A549 treated with AZD2906 at 1 μM for 4 hours (cell line): Measurements from ENCODE around the gene GAST. TPM values are rescaled to one million over a fixed set of nuclear protein-coding genes. Genes with fewer than 3 reads are reported as not detected.

Experiments
- total RNA-seq: library from RNA; stranded (reverse); fragments of 200-300 nt; extraction: Qiagen RNA extraction; gene quantifications from 5 replicates; pipeline ENCODE4 v1.2.3, GENCODE V29; 2022

The GAST gene
- 0.17 TPM in 1 of 5 replicates, not detected in the others for total RNA-seq

GRCh38 chr17:41711669-41712400 lies at the start of gene GAST:
Gene GAST, plus strand, starts transcription at chr17:41712331. Its CDS starts 3,106 bp downstream, at chr17:41715437.

GRCh38 chr17:41688641-41689496 lies 23.3 kb upstream of the GAST start, which contains the start of gene EIF1:
Gene EIF1, plus strand, starts transcription at chr17:41688885. Its CDS starts 154 bp downstream, at chr17:41689039.

GRCh38 chr17:41734139-41734948 lies 22.2 kb downstream of the GAST start, which contains the start of gene HAP1:
Gene HAP1, minus strand, starts transcription at chr17:41734643. Its CDS starts 9 bp downstream, at chr17:41734634.

Other genes with a start within 250 kb of the GAST start
- 0.06 to 0.09 TPM (median 0.08 TPM) in 3 of 5 replicates, not detected in the others for gene KRT32, start 244.9 kb upstream of the GAST start, total RNA-seq
- gene KRT35, start 231.2 kb upstream of the GAST start, total RNA-seq, result not detected in 5 replicates
- gene KRT36, start 222.4 kb upstream of the GAST start, total RNA-seq, result 0.05 TPM in 1 of 5 replicates, not detected in the others
- gene KRT13, start 206.7 kb upstream of the GAST start, total RNA-seq, result 0.10 to 0.35 TPM (median 0.26 TPM) in 4 of 5 replicates, not detected in the other
- 2.3 to 3.5 TPM (median 2.5 TPM) in 5 replicates for gene KRT15, start 193.4 kb upstream of the GAST start, total RNA-seq
- gene KRT19, start 184.0 kb upstream of the GAST start, total RNA-seq, result 38.8 to 54.9 TPM (median 45.7 TPM) in 5 replicates
- gene KRT9, start 140.3 kb upstream of the GAST start, total RNA-seq, result not detected in 5 replicates
- 0.07 to 0.11 TPM (median 0.08 TPM) in 4 of 5 replicates, not detected in the other for gene KRT14, start 125.4 kb upstream of the GAST start, total RNA-seq
- gene KRT16, start 99.6 kb upstream of the GAST start, total RNA-seq, result 0.94 to 1.6 TPM (median 1.6 TPM) in 5 replicates
- gene KRT17, start 87.8 kb upstream of the GAST start, total RNA-seq, result 0.66 to 1.3 TPM (median 1.00 TPM) in 5 replicates
- 1,199 to 1,525 TPM (median 1,311 TPM) in 5 replicates for gene EIF1, start 23.4 kb upstream of the GAST start, total RNA-seq
- gene HAP1, start 22.3 kb downstream of the GAST start, total RNA-seq, result 1.0 to 1.3 TPM (median 1.2 TPM) in 5 replicates
- gene JUP, start 74.4 kb downstream of the GAST start, total RNA-seq, result 92.8 to 122 TPM (median 113 TPM) in 5 replicates
- gene P3H4, start 99.6 kb downstream of the GAST start, total RNA-seq, result 27.4 to 35.1 TPM (median 32.8 TPM) in 5 replicates
- 85.2 to 104 TPM (median 96.6 TPM) in 5 replicates for gene FKBP10, start 100.7 kb downstream of the GAST start, total RNA-seq
- gene NT5C3B, start 123.9 kb downstream of the GAST start, total RNA-seq, result 98.7 to 110 TPM (median 105 TPM) in 5 replicates
- gene KLHL10, start 125.5 kb downstream of the GAST start, total RNA-seq, result 0.05 to 0.08 TPM in 2 of 5 replicates, not detected in the others
- gene KLHL11, start 153.1 kb downstream of the GAST start, total RNA-seq, result 2.3 to 4.3 TPM (median 2.4 TPM) in 5 replicates
- gene ACLY, start 206.6 kb downstream of the GAST start, total RNA-seq, result 228 to 291 TPM (median 250 TPM) in 5 replicates
- gene ODAD4, start 218.3 kb downstream of the GAST start, total RNA-seq, result 1.1 to 1.6 TPM (median 1.2 TPM) in 5 replicates